ENCODE data around the gene PDK2. TPM values are rescaled to one million over a fixed set of nuclear protein-coding genes. Genes with fewer than 3 reads are reported as not detected.

PDK2 gene
- total RNA-seq, 4 donors from 2014 or later = 37.9 to 77.7 (median 49.8) TPM

DNA sequence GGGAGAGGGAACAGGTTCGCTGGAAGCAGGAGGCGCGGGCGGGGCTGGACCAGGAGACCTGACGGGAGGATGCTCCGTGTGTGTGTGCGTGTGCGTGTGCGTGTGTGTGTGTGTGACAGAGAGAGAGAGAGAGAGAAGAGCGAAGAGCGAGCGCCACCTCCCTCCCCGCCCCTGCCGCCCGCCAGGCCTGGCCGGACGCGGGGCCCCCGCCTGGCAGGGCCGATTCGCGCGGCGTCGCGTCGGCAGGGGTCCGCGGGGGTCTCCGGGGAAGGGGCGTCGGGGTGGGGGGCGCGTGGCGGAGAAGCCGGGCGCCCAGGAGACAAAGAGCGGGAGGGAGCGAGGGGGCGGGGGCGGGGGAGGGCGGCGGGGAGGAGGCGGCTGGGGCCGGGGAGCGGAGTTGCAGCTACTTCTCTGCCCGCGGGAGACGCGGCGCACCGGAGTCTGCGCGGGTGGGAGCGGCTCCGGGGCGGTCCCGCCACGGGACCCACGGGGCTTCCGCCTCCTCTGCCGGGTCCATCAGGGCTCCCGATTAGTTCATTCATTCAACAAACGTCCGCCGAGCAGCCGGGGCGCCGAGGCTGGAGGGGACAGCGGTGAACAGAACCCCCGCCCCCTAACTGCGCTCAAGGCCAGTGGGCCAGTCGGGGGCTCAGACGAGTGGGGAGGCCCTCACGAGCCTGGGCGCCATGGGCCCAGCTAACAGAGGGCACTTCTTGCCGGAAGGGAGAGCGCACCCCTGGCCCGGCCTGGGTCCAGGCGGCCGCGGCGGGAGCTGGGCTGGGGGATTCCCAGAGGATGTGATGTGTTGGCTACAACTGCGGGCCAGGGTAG is 34.8 kb downstream of the PDK2 start, which contains the start of gene SAMD14:
SAMD14 (minus strand) TSS at position 433 of the 831 bp plus-strand sequence. CDS start 5,201 bp downstream, outside the sequence.
- peak within 1 kb of the TSS; percentile 14 to 55 (median 40) for H3K4me3 ChIP-seq
- DNase-seq (ENCODE audit: low spot score in 2 of 2) = no peak
- 2% methylated on average over 38 to 47 of the region's 84 CpGs for WGBS, 2 donors
- H3K4me1 ChIP-seq = peaks cover 0 to 48% (median 20%) of the 10 kb centered on the region in 4 donors
- TF ChIP-seq, protein P1, sequence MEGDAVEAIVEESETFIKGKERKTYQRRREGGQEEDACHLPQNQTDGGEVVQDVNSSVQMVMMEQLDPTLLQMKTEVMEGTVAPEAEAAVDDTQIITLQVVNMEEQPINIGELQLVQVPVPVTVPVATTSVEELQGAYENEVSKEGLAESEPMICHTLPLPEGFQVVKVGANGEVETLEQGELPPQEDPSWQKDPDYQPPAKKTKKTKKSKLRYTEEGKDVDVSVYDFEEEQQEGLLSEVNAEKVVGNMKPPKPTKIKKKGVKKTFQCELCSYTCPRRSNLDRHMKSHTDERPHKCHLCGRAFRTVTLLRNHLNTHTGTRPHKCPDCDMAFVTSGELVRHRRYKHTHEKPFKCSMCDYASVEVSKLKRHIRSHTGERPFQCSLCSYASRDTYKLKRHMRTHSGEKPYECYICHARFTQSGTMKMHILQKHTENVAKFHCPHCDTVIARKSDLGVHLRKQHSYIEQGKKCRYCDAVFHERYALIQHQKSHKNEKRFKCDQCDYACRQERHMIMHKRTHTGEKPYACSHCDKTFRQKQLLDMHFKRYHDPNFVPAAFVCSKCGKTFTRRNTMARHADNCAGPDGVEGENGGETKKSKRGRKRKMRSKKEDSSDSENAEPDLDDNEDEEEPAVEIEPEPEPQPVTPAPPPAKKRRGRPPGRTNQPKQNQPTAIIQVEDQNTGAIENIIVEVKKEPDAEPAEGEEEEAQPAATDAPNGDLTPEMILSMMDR (IDR thresholded peaks at IDR 0.05) = no peak
- TF ChIP-seq POLR2A (IDR thresholded peaks at IDR 0.05) = no peak
- no peak for TF ChIP-seq EP300 (IDR thresholded peaks at IDR 0.05)
- H3K36me3 ChIP-seq = peaks cover 0 to 10% (median 0%) of the 10 kb centered on the region in 3 donors
- H3K27me3 ChIP-seq = peaks cover 0 to 41% of the 10 kb centered on the region in 2 donors
- no peak within 1 kb of the TSS for H3K27ac ChIP-seq
- no peaks in the 10 kb centered on the region for H3K9me3 ChIP-seq

- peaks cover 0 to 41% of the 10 kb centered on the region in 2 donors for H3K27me3 ChIP-seq
- DNase-seq (ENCODE audit: low spot score in 2 of 2) = no peak
- peaks cover 0 to 18% (median 5%) of the 10 kb centered on the region in 3 donors for H3K36me3 ChIP-seq
- H3K9me3 ChIP-seq = no peaks in the 10 kb centered on the region
- WGBS, 2 donors = 56 to 66% methylated on average over 19 of the region's 19 CpGs
- no peak overlapping the region for H3K27ac ChIP-seq
- TF ChIP-seq, protein P1 (IDR thresholded peaks at IDR 0.05) = no peak
- TF ChIP-seq EP300 (IDR thresholded peaks at IDR 0.05) (no peak), POLR2A (IDR thresholded peaks at IDR 0.05) (no peak)
- H3K4me1 ChIP-seq = peaks cover 0 to 48% (median 20%) of the 10 kb centered on the region in 4 donors
- H3K4me3 ChIP-seq = peak overlapping the region in 1 of 4 donors; percentile 55
These were observed 35.6 kb downstream of the PDK2 start for GRCh38 chr17:50130559-50131305.

DNA sequence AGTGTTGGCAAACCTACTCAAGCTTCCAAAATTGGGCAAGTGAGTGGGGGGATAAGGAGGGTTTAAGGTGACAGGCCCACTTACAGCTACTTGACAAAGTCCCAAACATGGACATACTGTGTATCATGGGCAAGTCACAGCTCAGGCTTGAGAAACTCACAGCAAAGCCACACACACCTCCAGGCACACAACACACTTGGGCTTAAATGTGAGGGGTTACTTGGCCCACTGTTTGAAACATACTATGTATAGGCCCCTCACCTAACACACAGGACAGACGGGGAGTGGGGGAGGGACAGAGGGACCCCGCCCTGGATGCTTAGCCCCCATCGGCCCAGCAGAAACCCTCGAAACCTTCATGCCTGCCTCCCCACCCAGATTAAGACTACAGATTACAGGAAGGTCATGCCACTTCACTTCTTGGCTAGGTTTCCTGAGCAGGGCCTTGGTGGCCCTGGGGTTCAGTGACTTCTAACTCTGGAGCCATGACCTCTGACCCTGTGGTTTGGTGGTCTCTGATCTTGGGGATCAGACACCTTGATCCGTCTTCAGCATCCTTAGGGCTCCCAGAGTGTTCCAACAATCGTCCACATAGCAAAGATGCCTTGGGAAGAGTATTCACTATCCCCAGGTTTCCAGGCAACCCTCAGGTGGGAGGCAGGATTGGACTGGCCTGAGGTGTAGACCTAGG is 37.1 kb downstream of the PDK2 start:
- Histone ChIP-seq H3K36me3 (peaks cover 0 to 33% (median 7%) of the 10 kb centered on the region in 3 donors), H3K4me3 (no peak overlapping the region), H3K4me1 (peaks cover 0 to 48% (median 20%) of the 10 kb centered on the region in 4 donors), H3K9me3 (no peaks in the 10 kb centered on the region), H3K27me3 (peaks cover 0 to 36% of the 10 kb centered on the region in 2 donors), H3K27ac (no peak overlapping the region)
- no peak for DNase-seq (ENCODE audit: low spot score in 2 of 2)
- 85 to 90% methylated on average over 6 of the region's 6 CpGs for WGBS, 2 donors
- TF ChIP-seq, protein P1 (IDR thresholded peaks at IDR 0.05) = no peak
- TF ChIP-seq EP300 (IDR thresholded peaks at IDR 0.05) (no peak), POLR2A (IDR thresholded peaks at IDR 0.05) (no peak)

- H3K9me3 ChIP-seq = no peaks in the 10 kb centered on the region
- peaks cover 0 to 43% (median 18%) of the 10 kb centered on the region in 4 donors for H3K4me1 ChIP-seq
- DNase-seq (ENCODE audit: low spot score in 2 of 2) = no peak
- no peak overlapping the region for H3K4me3 ChIP-seq
- peaks cover 0 to 43% (median 13%) of the 10 kb centered on the region in 3 donors for H3K36me3 ChIP-seq
- H3K27ac ChIP-seq = peak overlapping the region in 1 of 4 donors; percentile 8
- peaks cover 0 to 27% of the 10 kb centered on the region in 2 donors for H3K27me3 ChIP-seq
- no peak for TF ChIP-seq EP300 (IDR thresholded peaks at IDR 0.05)
- TF ChIP-seq, protein P1 (IDR thresholded peaks at IDR 0.05) = no peak
- TF ChIP-seq POLR2A (IDR thresholded peaks at IDR 0.05) = no peak
- 37 to 51% methylated on average over 7 of the region's 7 CpGs for WGBS, 2 donors
These were observed 38.0 kb downstream of the PDK2 start for GRCh38 chr17:50133028-50133768.
